IMR-90 (cell line): Measurements from ENCODE around the gene GABBR2. TPM values are rescaled to one million over a fixed set of nuclear protein-coding genes. Genes with fewer than 3 reads are reported as not detected.

Experiments used
- ATAC-seq: fragments of 200-7000 bp; cut with Tn5 transposase; 2 replicates; pipeline ENCODE4 v1.9.1; 2020; ENCODE audit warnings: low read depth, mild to moderate bottlenecking, moderate library complexity
- BruUV-seq: library from RNA; stranded (reverse); fragments of 400-500 nt; replicated peaks from 2 replicates; lab custom pipeline; 2021; lab: Mats Ljungman, UMichigan
- CTCF ChIA-PET: fragments of 300-600 bp; formaldehyde crosslinking; extraction: SDS; loops from one replicate; lab custom pipeline; 2021; ENCODE audit warnings: antibody characterized with exemption; lab: Yijun Ruan, JAX
- POLR2A ChIA-PET: fragments of 300-600 bp; sonication (Branson Sonifier 250); formaldehyde crosslinking; loops from one replicate; lab custom pipeline; 2022; ENCODE audit warnings: antibody characterized with exemption; ENCODE audit not compliant: unreplicated experiment; lab: Charles Lee
- DNase-seq: peaks from one replicate; pipeline ENCODE4 v3.0.0; 2013
- H2AFZ ChIP-seq: replicated peaks from 2 replicates; pipeline ENCODE3; 2013; ENCODE audit warnings: low read length, mild to moderate bottlenecking; ENCODE audit not compliant: poor library complexity
- H2AK5ac ChIP-seq: 2 replicates; pipeline ENCODE4 v1.6.1; 2013; ENCODE audit warnings: low read depth, low read length, inconsistent platforms
- H2AK9ac ChIP-seq: replicated peaks from 2 replicates; pipeline ENCODE3; 2013; ENCODE audit warnings: mild to moderate bottlenecking, low read depth, low read length, moderate library complexity; ENCODE audit not compliant: poor library complexity
- H2BK120ac ChIP-seq: 2 replicates; pipeline ENCODE4 v1.6.1; 2013; ENCODE audit warnings: low read depth, low read length, inconsistent platforms
- H2BK15ac ChIP-seq: 3 replicates; pipeline ENCODE4 v1.6.1; 2013; ENCODE audit warnings: low read depth, low read length, inconsistent platforms
- H2BK20ac ChIP-seq: 2 replicates; pipeline ENCODE4 v1.6.1; 2013; ENCODE audit warnings: low read depth, mild to moderate bottlenecking, inconsistent platforms, low read length, moderate library complexity
- H2BK5ac ChIP-seq: 2 replicates; pipeline ENCODE4 v1.6.1; 2013; ENCODE audit warnings: mild to moderate bottlenecking, low read depth, low read length, inconsistent platforms; ENCODE audit not compliant: poor library complexity, severe bottlenecking
- H3K14ac ChIP-seq: replicated peaks from 2 replicates; pipeline ENCODE4 v1.6.1; 2013; ENCODE audit warnings: low read depth, low read length, inconsistent platforms
- H3K18ac ChIP-seq: 2 replicates; pipeline ENCODE4 v1.6.1; 2013; ENCODE audit warnings: low read depth, low read length, control low read depth
- H3K23ac ChIP-seq: 2 replicates; pipeline ENCODE4 v1.6.1; 2013; ENCODE audit warnings: low read depth, low read length, inconsistent platforms
- H3K27ac ChIP-seq: 2 replicates; pipeline ENCODE4 v1.5.1; 2013; ENCODE audit warnings: mild to moderate bottlenecking, control low read depth, low read length; ENCODE audit not compliant: insufficient read depth
- H3K27me3 ChIP-seq: 2 replicates; pipeline ENCODE4 v1.6.1; 2013; ENCODE audit warnings: low read length; ENCODE audit not compliant: control insufficient read depth, insufficient read depth
- H3K36me3 ChIP-seq: 2 replicates; pipeline ENCODE4 v1.6.1; 2013; ENCODE audit warnings: low read length, mixed read lengths; ENCODE audit not compliant: control insufficient read depth, insufficient read depth
- H3K4ac ChIP-seq: 2 replicates; pipeline ENCODE4 v1.6.1; 2013; ENCODE audit warnings: low read depth, low read length, inconsistent platforms
- H3K4me1 ChIP-seq: 2 replicates; pipeline ENCODE4 v1.6.1; 2013; ENCODE audit warnings: low read length, mixed read lengths; ENCODE audit not compliant: control insufficient read depth, insufficient read depth
- H3K4me2 ChIP-seq: 2 replicates; pipeline ENCODE4 v1.6.1; 2013; ENCODE audit warnings: low read depth, mild to moderate bottlenecking, control low read depth, low read length, moderate library complexity
- H3K4me3 ChIP-seq: 2 replicates; pipeline ENCODE4 v1.5.1; 2013; ENCODE audit warnings: low read depth, mild to moderate bottlenecking, control low read depth, low read length, moderate library complexity; ENCODE audit not compliant: insufficient read depth
- H3K56ac ChIP-seq: 2 replicates; pipeline ENCODE4 v1.6.1; 2013; ENCODE audit warnings: low read length, inconsistent platforms; ENCODE audit not compliant: insufficient read depth; ENCODE audit errors: extremely low read depth
- H3K79me1 ChIP-seq, 2 experiments: 2 replicates each; pipeline ENCODE4 v1.6.1; 2013; ENCODE audit warnings: low read length in 2 of 2, inconsistent platforms in 1 of 2, low read depth in 1 of 2
- H3K9ac ChIP-seq: 2 replicates; pipeline ENCODE4 v1.6.1; 2013; ENCODE audit warnings: low read depth, low read length, control low read depth
- H3K9me1 ChIP-seq: 2 replicates; pipeline ENCODE4 v1.6.1; 2013; ENCODE audit warnings: low read length, inconsistent platforms; ENCODE audit not compliant: insufficient read depth
- H3K9me3 ChIP-seq: 2 replicates; pipeline ENCODE4 v1.6.1; 2013; ENCODE audit warnings: low read length; ENCODE audit not compliant: control insufficient read depth, insufficient read depth
- H4K20me1 ChIP-seq: 2 replicates; pipeline ENCODE4 v1.6.1; 2013; ENCODE audit warnings: low read length, inconsistent platforms; ENCODE audit not compliant: insufficient read depth
- H4K5ac ChIP-seq: 2 replicates; pipeline ENCODE4 v1.6.1; 2013; ENCODE audit warnings: mild to moderate bottlenecking, low read depth, low read length, control low read depth
- H4K8ac ChIP-seq, 2 experiments: 2 replicates each; pipeline ENCODE4 v1.6.1; 2013; ENCODE audit warnings: low read depth in 2 of 2, low read length in 2 of 2, control low read depth in 1 of 2, inconsistent platforms in 1 of 2
- H4K91ac ChIP-seq: 2 replicates; pipeline ENCODE4 v1.6.1; 2013; ENCODE audit warnings: low read depth, low read length, inconsistent platforms; ENCODE audit not compliant: insufficient read depth
- BHLHE40 ChIP-seq: fragments of 150-350 bp; IDR thresholded peaks from 2 replicates; pipeline ENCODE4 v1.6.1; 2016; ENCODE audit warnings: mild to moderate bottlenecking, low read depth, low read length
- CEBPB ChIP-seq: IDR thresholded peaks from 2 replicates; pipeline ENCODE4 v1.6.1; 2012; ENCODE audit warnings: low read depth, low read length, improper control_type of control experiment
- CHD1 ChIP-seq: IDR thresholded peaks from 2 replicates; pipeline ENCODE4 v1.6.1; 2012; ENCODE audit warnings: low read depth, low read length, improper control_type of control experiment
- FOS ChIP-seq: fragments of 150-350 bp; IDR thresholded peaks from 2 replicates; pipeline ENCODE4 v1.6.1; 2016; ENCODE audit warnings: low read depth, low read length
- MAFK ChIP-seq: IDR thresholded peaks from 2 replicates; pipeline ENCODE4 v1.6.1; 2012; ENCODE audit warnings: low read depth, low read length, improper control_type of control experiment
- MAZ ChIP-seq: IDR thresholded peaks from 2 replicates; pipeline ENCODE4 v1.6.1; 2012; ENCODE audit warnings: low read depth, mild to moderate bottlenecking, low read length, improper control_type of control experiment, moderate library complexity, borderline replicate concordance
- MXI1 ChIP-seq: IDR thresholded peaks from 2 replicates; pipeline ENCODE4 v1.6.1; 2012; ENCODE audit warnings: low read depth, mild to moderate bottlenecking, low read length, moderate library complexity, borderline replicate concordance
- POLR2A ChIP-seq: IDR thresholded peaks from 2 replicates; pipeline ENCODE4 v1.6.1; 2012; ENCODE audit warnings: mild to moderate bottlenecking, low read depth, low read length
- RCOR1 ChIP-seq: IDR thresholded peaks from 2 replicates; pipeline ENCODE4 v1.6.1; 2012; ENCODE audit warnings: mild to moderate bottlenecking, low read length, improper control_type of control experiment; ENCODE audit not compliant: insufficient replicate concordance
- RFX5 ChIP-seq: IDR thresholded peaks from 2 replicates; pipeline ENCODE4 v1.8.0; 2012; ENCODE audit warnings: low read depth, mild to moderate bottlenecking, low read length, moderate library complexity
- SMC3 ChIP-seq: fragments of 150-350 bp; IDR thresholded peaks from 2 replicates; pipeline ENCODE4 v1.6.1; 2016; ENCODE audit warnings: low read depth, mild to moderate bottlenecking, antibody characterized with exemption, low read length, moderate library complexity
- WGBS, 2 experiments: methylation state at CpG; one replicate each; pipeline versions ENCODE4 v1.1.5 to v1.1.7; 2013; ENCODE audit warnings: missing lambda C conversion rate in 2 of 2; ENCODE audit not compliant: insufficient read length in 1 of 2; ENCODE audit errors: extremely low coverage in 2 of 2; 5-methylcytosine and 5-hydroxymethylcytosine counted together
- dilution Hi-C: fragments of 300-500 bp; cut with HindIII; formaldehyde crosslinking; loops from one replicate; pipeline ENCODE4 v1.14.3; 2018; ENCODE audit warnings: low sequenced_read_pairs; ENCODE audit not compliant: unreplicated experiment
- in situ Hi-C: fragments of 300-500 bp; cut with MboI; formaldehyde crosslinking; loops from 3 replicates; pipeline ENCODE4 v1.14.3; 2019; ENCODE audit warnings: low sequenced_read_pairs, inconsistent platforms, mixed read lengths
- intact Hi-C: fragments of 100-400 bp; cut with micrococcal nuclease; formaldehyde crosslinking; loops from 2 replicates; pipeline ENCODE4 v1.10.0; 2022
- polyA plus RNA-seq, 3 experiments: library from polyadenylated mRNA; depleted of rRNA; stranded (reverse); fragments of >200 nt; gene quantifications; 2 replicates each; pipeline ENCODE4 v1.2.3, GENCODE V29; 2012; ENCODE audit warnings: low replicate concordance in 1 of 3
- total RNA-seq: library from RNA; depleted of rRNA; stranded (reverse); fragments of >200 nt; gene quantifications from 2 replicates; pipeline ENCODE4 v1.2.3, GENCODE V29; 2012
- TF ChIP-seq, protein P1 (sequence below): fragments of 150-350 bp; IDR thresholded peaks from 2 replicates; pipeline ENCODE4 v1.6.1; 2017; ENCODE audit warnings: mild to moderate bottlenecking, antibody characterized with exemption, low read length, low read depth

The GABBR2 gene
- total and polyA plus RNA-seq, 2 of the 4 experiments (the other 2 are of a cell fraction) = 14.2 to 20.3 TPM

GRCh38 chr9:98652741-98653140 lies 56.0 kb downstream of the GABBR2 start:
- H3K4me3 ChIP-seq = no peak overlapping the region
- no peak overlapping the region for H2AFZ ChIP-seq
- 0 out of 2 replicates have a peak, but pooled peaks cover 5% of the 10 kb centered on the region for H4K20me1 ChIP-seq
- H4K91ac ChIP-seq = no peak overlapping the region
- H2BK15ac ChIP-seq = no peak overlapping the region
- H3K4me2 ChIP-seq = no peak overlapping the region
- WGBS, 2 experiments = 80% methylated on average over 1 of the region's 2 CpGs; no CpG with 5 or more reads in 1 of the 2 experiments
- DNase-seq (no peak), ATAC-seq (no peak)
- H4K8ac ChIP-seq = 0 out of 4 replicates have a peak overlapping the region, but pooled peaks of 1 of the 2 experiments have one; percentile 8
- H3K56ac ChIP-seq = no peak overlapping the region
- H3K23ac ChIP-seq = no peak overlapping the region
- peaks cover 22% of the 10 kb centered on the region for H3K9me1 ChIP-seq
- no peak overlapping the region for H2BK5ac ChIP-seq
- no peak overlapping the region for H3K27ac ChIP-seq
- TF ChIP-seq RCOR1 (no peak), SMC3 (no peak), MAFK (no peak), CHD1 (no peak), BHLHE40 (no peak), POLR2A (no peak), RFX5 (no peak), CEBPB (no peak), FOS (no peak), MXI1 (no peak), MAZ (no peak)
- TF ChIP-seq, protein P1, sequence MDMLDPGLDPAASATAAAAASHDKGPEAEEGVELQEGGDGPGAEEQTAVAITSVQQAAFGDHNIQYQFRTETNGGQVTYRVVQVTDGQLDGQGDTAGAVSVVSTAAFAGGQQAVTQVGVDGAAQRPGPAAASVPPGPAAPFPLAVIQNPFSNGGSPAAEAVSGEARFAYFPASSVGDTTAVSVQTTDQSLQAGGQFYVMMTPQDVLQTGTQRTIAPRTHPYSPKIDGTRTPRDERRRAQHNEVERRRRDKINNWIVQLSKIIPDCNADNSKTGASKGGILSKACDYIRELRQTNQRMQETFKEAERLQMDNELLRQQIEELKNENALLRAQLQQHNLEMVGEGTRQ = no peak
- no peak overlapping the region for H2BK20ac ChIP-seq
- H4K5ac ChIP-seq = no peak overlapping the region
- BruUV-seq = no TSS peak
- peaks cover 13% of the 10 kb centered on the region for H3K4me1 ChIP-seq
- H2AK9ac ChIP-seq = no peak overlapping the region
- no peak overlapping the region for H3K14ac ChIP-seq
- no peaks in the 10 kb centered on the region for H3K27me3 ChIP-seq
- in situ Hi-C loops (no loop called here), intact Hi-C loops (no loop called here), dilution Hi-C loops (no loop called here)
- H3K9ac ChIP-seq = no peak overlapping the region
- no peak overlapping the region for H2AK5ac ChIP-seq
- no peaks in the 10 kb centered on the region for H3K36me3 ChIP-seq
- POLR2A ChIA-PET = no interaction called here
- CTCF ChIA-PET = interaction anchor here (0.6 kb wide), 1 partner anchor 253 kb away, joined by 6 read pairs; no protein-coding TSS in a partner anchor
- no peak overlapping the region for H3K4ac ChIP-seq
- H3K79me1 ChIP-seq = peaks cover 12 to 51% of the 10 kb centered on the region in 2 experiments
- no peak overlapping the region for H3K18ac ChIP-seq
- no peak overlapping the region for H2BK120ac ChIP-seq
- H3K9me3 ChIP-seq = no peaks in the 10 kb centered on the region
